ENCODE results near the gene PPP1R3F. TPM values are rescaled to one million over a fixed set of nuclear protein-coding genes. Genes with fewer than 3 reads are reported as not detected.
A peak's percentile ranks its signal among the peaks of the same experiment; 100 is the strongest.

PPP1R3F gene
- total and polyA plus RNA-seq, 9 of the 15 experiments (the other 6 are each of a cell fraction or from before 2014, with no cell fraction given), result 0.03 to 0.91 (median 0.43) TPM; not detected in 1

DNA sequence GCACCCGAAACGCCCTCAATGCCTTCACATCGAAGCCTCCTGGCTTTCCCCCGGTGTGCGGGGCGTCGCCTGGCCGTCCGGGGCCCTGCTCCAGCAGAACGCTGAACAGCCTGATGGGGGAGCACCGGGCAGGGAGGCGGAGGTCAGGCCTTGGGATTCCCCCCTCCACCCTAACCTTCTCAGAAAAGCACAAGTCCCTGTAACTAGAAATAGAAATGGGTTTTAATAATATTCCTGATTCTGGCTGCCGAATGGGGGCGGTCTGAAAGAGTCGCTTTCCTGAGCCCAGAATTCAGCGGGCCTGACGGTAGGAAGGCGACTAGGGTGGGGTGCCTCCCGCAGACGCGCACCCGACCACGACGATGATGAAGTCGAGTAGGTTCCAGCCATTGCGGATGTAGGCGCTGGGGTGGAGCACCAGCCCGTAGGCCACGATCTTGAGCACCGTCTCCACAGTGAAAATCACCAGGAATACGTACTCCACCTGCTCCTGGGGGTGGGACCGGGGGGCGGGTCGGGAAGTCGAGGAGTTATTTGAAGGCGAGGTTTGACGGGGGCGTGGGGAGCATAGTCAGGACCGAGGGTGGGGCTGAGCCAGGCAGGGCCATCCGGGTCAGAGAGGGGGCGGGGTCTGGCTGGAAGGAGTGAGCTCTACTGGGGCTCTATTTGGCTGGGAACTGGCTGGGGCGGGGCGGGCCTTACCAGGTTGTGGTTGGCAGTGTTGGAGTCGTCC, 38.9 kb upstream of the PPP1R3F start (continued):
- TF ChIP-seq ATF1 (CRISPR knock-in tag; IDR thresholded peaks at IDR 0.05) (no peak), ATF1 (tag; IDR thresholded peaks at IDR 0.05) (peak; percentile 44; the same call in 1 of the 2 replicates), NONO (IDR thresholded peaks at IDR 0.05; ENCODE audit: low read depth in 2 of 2, low read length in 1 of 2) (no peak), HNRNPLL (IDR thresholded peaks at IDR 0.05; ENCODE audit: low read depth, low read length, poor library complexity, severe bottlenecking) (no peak), SRF (CRISPR knock-in tag; IDR thresholded peaks at IDR 0.05) (no peak), SMAD2 (IDR thresholded peaks at IDR 0.05; ENCODE audit: low read depth, low read length) (no peak), PHF21A (IDR thresholded peaks at IDR 0.05; ENCODE audit: borderline replicate concordance, low read depth) (no peak), ZNF239 (CRISPR knock-in tag; IDR thresholded peaks at IDR 0.05) (no peak), ZBTB7A (IDR thresholded peaks at IDR 0.05; ENCODE audit: borderline replicate concordance, control insufficient read depth, low read depth, low read length) (peak; percentile 16; the same call in 1 of the 2 replicates), KAT2B (IDR thresholded peaks at IDR 0.05; ENCODE audit: low read depth, low read length) (no peak), RBM34 (IDR thresholded peaks at IDR 0.05; ENCODE audit: borderline replicate concordance, insufficient read depth, low read length) (no peak), EZH2 (IDR thresholded peaks at IDR 0.05; ENCODE audit: borderline replicate concordance, low read depth, low read length) (no peak), CBX2 (IDR thresholded peaks at IDR 0.05; ENCODE audit: insufficient read depth, low read length, poor library complexity, severe bottlenecking) (no peak)
- TF ChIP-seq, protein P1, sequence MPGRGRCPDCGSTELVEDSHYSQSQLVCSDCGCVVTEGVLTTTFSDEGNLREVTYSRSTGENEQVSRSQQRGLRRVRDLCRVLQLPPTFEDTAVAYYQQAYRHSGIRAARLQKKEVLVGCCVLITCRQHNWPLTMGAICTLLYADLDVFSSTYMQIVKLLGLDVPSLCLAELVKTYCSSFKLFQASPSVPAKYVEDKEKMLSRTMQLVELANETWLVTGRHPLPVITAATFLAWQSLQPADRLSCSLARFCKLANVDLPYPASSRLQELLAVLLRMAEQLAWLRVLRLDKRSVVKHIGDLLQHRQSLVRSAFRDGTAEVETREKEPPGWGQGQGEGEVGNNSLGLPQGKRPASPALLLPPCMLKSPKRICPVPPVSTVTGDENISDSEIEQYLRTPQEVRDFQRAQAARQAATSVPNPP (IDR thresholded peaks at IDR 0.05; ENCODE audit: borderline replicate concordance, insufficient read depth, insufficient read length), result no peak
- TF ChIP-seq, protein P2, sequence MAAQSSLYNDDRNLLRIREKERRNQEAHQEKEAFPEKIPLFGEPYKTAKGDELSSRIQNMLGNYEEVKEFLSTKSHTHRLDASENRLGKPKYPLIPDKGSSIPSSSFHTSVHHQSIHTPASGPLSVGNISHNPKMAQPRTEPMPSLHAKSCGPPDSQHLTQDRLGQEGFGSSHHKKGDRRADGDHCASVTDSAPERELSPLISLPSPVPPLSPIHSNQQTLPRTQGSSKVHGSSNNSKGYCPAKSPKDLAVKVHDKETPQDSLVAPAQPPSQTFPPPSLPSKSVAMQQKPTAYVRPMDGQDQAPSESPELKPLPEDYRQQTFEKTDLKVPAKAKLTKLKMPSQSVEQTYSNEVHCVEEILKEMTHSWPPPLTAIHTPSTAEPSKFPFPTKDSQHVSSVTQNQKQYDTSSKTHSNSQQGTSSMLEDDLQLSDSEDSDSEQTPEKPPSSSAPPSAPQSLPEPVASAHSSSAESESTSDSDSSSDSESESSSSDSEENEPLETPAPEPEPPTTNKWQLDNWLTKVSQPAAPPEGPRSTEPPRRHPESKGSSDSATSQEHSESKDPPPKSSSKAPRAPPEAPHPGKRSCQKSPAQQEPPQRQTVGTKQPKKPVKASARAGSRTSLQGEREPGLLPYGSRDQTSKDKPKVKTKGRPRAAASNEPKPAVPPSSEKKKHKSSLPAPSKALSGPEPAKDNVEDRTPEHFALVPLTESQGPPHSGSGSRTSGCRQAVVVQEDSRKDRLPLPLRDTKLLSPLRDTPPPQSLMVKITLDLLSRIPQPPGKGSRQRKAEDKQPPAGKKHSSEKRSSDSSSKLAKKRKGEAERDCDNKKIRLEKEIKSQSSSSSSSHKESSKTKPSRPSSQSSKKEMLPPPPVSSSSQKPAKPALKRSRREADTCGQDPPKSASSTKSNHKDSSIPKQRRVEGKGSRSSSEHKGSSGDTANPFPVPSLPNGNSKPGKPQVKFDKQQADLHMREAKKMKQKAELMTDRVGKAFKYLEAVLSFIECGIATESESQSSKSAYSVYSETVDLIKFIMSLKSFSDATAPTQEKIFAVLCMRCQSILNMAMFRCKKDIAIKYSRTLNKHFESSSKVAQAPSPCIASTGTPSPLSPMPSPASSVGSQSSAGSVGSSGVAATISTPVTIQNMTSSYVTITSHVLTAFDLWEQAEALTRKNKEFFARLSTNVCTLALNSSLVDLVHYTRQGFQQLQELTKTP (IDR thresholded peaks at IDR 0.05; ENCODE audit: low read depth in 1 of 2, partially characterized antibody in 2 of 2), result no peak
- TF ChIP-seq, protein P3, sequence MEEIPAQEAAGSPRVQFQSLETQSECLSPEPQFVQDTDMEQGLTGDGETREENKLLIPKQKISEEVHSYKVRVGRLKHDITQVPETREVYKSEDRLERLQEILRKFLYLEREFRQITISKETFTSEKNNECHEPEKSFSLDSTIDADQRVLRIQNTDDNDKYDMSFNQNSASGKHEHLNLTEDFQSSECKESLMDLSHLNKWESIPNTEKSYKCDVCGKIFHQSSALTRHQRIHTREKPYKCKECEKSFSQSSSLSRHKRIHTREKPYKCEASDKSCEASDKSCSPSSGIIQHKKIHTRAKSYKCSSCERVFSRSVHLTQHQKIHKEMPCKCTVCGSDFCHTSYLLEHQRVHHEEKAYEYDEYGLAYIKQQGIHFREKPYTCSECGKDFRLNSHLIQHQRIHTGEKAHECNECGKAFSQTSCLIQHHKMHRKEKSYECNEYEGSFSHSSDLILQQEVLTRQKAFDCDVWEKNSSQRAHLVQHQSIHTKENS (CRISPR knock-in tag; IDR thresholded peaks at IDR 0.05), result no peak
- TF ChIP-seq, protein P4, sequence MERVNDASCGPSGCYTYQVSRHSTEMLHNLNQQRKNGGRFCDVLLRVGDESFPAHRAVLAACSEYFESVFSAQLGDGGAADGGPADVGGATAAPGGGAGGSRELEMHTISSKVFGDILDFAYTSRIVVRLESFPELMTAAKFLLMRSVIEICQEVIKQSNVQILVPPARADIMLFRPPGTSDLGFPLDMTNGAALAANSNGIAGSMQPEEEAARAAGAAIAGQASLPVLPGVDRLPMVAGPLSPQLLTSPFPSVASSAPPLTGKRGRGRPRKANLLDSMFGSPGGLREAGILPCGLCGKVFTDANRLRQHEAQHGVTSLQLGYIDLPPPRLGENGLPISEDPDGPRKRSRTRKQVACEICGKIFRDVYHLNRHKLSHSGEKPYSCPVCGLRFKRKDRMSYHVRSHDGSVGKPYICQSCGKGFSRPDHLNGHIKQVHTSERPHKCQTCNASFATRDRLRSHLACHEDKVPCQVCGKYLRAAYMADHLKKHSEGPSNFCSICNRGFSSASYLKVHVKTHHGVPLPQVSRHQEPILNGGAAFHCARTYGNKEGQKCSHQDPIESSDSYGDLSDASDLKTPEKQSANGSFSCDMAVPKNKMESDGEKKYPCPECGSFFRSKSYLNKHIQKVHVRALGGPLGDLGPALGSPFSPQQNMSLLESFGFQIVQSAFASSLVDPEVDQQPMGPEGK (CRISPR knock-in tag; IDR thresholded peaks at IDR 0.05; ENCODE audit: borderline replicate concordance), result no peak

Measured in K562 (cell line).